GM12875 (cell line): ENCODE measurements around the gene PLEKHG7.

Experiments used
- H3K4me3 ChIP-seq: one replicate; pipeline ENCODE4 v1.5.1; 2011; ENCODE audit warnings: low read depth, low read length, control low read depth
- CTCF ChIP-seq: IDR thresholded peaks from 2 replicates; pipeline ENCODE4 v1.5.1; 2011; ENCODE audit warnings: low read depth, mild to moderate bottlenecking, control low read depth, inconsistent platforms, low read length, moderate library complexity, borderline replicate concordance; ENCODE audit not compliant: insufficient read depth

The PLEKHG7 gene

DNA sequence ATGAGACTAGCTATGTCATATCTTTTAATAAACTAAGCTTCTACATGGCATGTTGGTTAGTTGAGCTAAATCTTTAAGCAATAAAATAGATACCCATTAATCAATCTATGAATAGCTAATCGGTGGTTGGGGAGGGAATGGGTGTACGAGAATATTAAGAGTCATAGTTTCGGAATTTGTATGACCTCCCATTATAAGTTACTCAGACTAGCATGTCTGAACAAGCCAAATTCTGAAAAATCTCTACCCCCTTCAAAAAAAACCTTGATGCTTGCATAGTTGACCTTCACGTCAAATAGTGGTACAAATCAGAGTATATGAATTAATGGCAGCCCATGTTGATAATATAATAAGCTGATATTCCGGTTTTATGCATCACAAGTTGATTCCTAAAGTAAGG, 60.0 kb downstream of the PLEKHG7 start:
- no peak for TF ChIP-seq CTCF
- no peak overlapping the region for H3K4me3 ChIP-seq

DNA sequence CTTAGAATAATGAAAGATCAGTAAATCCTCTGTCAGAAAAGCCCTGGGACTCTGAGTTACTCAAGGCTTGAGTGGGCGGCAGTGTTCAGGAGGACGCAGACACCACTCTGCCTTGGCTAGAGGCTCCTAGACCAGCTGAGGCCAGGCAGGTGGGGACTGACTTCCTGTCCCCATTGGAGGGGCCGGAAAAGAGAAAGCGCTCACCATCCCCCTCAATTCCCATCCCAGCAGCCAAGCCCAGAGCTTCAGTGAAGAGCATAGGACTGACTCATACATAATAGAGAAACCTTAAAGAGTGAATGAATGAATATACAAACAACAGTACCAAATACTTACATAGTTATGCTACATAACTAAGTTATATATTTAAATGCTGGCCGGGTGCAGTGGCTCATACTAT, 62.0 kb downstream of the PLEKHG7 start:
- no peak for TF ChIP-seq CTCF
- no peak overlapping the region for H3K4me3 ChIP-seq

- no peak overlapping the region for H3K4me3 ChIP-seq
- TF ChIP-seq CTCF, result no peak
Observed at GRCh38 chr12:92765871-92766270, 63.1 kb downstream of the PLEKHG7 start.

- TF ChIP-seq CTCF, result no peak
- no peak overlapping the region for H3K4me3 ChIP-seq
Observed at GRCh38 chr12:92769124-92769901, 66.5 kb downstream of the PLEKHG7 start.

DNA sequence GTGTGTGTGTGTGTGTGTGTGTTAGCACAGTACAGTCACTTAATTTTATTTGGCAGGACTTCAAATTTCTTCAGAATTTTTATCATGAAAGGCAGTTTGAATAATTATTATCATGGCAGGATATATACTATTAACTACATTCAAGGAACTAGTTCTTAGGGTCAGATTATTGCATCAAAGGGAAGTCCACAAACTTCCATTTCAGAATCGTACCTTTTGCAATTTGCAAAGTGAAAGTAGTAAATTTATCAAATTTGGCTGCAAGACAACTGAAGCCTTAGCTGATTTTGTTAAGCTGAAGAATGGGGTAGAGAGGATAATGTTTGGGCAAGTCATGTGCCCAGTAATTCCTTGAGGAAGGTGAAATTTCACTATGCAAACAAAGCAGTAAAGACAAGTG, 68.2 kb downstream of the PLEKHG7 start:
- no peak overlapping the region for H3K4me3 ChIP-seq
- no peak for TF ChIP-seq CTCF

DNA sequence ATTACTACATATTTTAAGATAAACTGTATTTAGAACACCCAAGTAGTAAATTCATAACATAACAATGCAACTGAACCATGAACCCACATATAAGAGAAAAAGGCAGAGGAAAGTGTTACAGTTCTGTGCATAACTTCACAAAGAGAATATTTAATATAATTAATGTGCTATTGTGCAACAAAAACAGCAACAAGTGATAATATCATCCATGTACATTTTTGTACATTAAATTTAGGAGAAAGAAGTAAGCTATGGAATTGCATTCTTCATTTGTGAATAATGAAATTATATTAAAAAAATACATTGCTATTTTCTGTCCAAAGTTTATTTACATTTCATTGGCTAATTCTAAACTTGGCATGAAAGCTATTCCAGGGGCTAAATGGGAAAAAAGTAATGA, 72.6 kb downstream of the PLEKHG7 start:
- no peak overlapping the region for H3K4me3 ChIP-seq
- no peak for TF ChIP-seq CTCF

DNA sequence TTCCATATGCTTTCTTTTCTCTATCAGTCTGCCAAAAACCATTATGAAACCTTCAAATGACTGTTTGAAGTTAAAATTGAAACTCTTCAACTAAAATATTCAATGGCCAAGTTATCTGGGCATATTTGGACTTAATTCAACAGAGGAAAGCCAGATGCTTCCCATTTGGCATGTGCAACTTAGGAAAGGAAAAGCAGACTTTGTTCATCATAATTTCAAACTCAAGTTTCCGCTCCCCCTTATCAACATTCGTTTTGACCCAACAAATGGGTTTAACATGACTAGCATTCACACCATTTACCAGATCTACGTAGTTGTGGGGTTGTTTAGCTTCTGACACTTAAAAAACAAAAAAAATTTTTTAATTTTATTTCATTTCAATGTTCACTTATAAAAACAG, 75.7 kb downstream of the PLEKHG7 start:
- no peak for TF ChIP-seq CTCF
- no peak overlapping the region for H3K4me3 ChIP-seq
